Activated CD4-positive, alpha-beta T cell treated with anti-CD3 and anti-CD28 coated beads for 24 hours (primary cell): ENCODE measurements around the gene PCP4L1.

Source experiments
- DNase-seq, 2 donors: peaks; one replicate each; pipeline ENCODE4 v3.0.0-alpha.2; 2020; ENCODE audit warnings: low read depth in 2 of 2

Gene PCP4L1

DNA sequence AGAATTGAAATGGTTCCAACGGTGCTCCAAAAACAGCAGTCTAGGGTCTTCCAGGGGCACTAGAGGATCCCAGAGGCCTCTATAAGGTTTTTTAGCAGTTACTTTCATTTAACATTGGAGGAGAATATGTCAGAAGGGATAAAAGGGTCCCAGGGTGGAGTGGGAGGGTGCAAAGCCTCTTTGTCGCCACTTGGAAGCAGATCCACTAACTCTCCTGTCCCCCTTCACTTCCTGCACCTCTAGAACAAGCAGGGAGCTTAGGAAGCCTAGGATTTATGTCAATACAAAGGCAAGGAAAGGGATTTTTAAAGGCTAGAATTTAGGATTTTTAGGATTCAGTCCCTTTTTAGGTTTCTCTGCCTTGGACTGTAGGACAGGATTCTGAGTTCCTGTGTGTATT lies 8.3 kb downstream of the PCP4L1 start:
- DNase-seq, result no peak

DNA sequence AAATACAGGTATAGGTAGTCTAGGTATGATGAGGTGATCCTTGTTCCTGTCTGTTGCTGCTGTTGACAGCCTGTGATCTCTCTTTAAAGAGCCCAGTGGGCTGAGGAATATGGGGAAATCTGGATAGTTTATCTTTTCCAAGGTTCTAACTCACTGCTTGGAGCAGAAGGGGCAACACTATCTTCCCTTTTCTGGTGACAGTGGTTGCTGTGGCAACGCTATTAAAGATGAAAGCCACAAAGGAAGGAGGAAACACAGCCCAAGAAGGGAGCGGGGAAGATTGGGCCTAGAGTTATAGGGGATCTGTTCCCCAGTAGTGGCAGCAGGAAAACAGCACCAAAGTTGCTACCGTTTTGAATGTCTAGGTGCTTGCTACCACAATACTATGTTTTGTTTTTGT lies 8.8 kb downstream of the PCP4L1 start:
- DNase-seq, result no peak

DNA sequence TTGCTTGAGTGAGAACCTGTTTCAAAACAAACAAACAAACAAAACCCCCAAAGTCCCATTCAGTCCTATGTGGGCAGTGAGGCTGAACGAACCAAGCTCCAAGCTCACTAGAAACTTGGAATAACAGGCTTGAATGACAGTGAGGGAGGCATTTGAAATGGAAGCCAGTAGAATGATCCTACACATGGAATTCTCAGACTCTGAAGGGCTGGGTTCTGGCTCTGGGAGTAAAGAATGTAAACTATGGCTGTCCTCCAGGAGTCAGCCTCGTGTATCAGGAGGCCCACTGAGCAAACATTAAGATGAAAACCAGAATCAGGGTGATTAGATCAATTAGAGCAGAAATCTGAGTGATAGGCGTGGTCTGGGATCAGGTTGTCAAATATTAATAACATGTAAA lies 14.9 kb downstream of the PCP4L1 start:
- DNase-seq, result no peak

DNA sequence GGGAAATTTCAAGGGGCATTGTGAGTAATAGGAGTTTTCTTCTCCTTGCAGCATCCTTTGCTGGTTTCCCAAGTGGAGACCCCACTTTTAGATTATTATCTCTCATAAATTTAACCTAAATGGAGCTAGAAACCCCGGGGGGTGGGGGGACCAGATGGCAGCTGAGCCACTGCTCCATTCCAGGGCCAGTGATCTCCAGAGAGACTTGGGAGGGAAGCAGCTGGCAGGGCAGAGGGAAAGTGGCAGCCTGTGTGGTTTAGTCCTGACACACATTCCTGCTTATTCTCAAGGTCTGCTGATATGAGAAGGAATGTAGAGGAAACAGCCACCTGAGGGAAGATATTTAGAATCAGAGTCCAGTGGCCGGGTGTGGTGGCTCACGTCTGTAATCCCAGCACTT lies 16.3 kb downstream of the PCP4L1 start:
- DNase-seq, result no peak

DNA sequence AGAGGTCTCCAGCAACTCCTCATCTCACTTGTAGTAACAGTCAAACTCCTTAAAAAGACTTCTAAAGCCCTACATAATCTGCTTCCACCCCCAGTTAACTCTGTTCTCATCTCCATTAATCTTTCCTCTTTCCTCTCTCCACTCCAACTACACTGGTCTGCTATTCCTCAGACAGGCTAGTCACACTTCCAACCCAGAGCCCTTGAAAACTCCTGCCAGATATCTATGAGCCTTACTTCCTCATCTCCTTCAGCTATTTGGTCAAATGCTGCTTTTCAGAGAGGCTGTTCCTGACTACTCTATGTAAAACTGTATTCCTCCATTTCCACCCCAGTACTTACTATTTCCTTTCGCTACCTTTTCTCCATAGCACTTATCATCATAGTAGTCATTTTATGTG lies 24.4 kb downstream of the PCP4L1 start:
- no peak for DNase-seq

DNA sequence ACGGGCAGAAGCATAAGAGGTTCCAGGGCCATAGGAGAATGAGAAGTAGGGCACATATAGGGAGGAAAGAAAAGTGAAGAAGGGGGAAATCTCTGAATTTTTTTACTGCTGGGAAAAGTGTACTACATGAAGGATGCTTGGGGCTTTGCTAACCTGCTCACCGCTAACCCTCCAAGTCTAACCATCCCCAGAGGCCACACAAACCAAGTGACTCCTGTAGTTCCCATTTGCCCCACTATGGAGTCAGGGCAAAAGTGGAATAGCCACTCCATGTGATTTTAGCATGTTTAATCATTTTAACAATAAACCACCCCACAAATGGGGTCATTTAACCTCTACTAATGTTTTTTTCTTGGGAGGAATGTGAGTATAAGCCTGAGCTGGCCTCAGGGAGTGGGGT lies 26.6 kb downstream of the PCP4L1 start:
- DNase-seq, result no peak

DNA sequence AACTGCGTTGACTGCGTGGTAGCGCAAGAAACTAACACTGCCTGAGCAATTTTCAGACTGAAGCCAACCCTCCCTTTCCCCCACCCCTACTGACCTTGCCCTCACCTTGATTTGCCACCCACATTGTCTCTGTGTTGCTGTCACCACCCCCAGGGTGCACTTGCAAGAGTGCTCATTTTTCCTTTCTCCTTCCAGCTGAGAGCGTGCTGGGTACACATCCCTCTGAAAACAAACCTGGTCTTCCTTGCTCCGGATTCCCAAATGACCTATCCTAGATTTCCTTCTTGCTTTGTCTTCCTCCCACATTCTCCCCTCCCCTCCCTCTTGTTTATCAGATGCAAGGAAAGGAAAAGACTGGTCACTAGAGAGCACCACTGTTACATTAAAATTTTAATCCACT lies 27.0 kb downstream of the PCP4L1 start:
- no peak for DNase-seq

DNA sequence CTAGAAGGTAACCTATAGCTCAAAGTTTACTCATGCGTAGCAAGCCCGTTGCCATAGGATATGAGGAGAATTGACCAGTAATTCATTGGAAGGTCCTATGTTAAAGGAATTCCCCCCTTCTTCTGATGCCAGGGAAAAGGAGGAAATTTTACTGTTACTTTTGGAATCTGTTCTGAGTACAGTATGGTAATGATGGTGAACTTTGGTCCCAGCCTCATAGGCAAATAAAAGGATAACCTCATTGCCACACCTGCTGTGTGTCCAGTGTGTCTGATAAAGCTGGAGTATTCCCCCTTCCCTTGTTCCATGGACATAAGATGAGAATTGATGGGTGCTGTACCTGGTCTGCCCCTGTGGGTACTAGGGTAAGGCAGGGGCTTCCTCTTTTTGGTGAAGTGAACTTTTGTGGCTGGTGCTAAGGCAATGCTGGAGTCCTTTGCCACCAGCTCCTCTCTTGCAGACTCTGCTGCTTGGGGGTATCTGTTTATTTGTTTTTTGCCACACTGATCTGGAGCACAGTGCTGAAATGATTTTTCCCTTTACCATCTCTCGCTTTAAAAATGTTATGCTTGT lies 29.0 kb downstream of the PCP4L1 start:
- DNase-seq, result no peak

DNA sequence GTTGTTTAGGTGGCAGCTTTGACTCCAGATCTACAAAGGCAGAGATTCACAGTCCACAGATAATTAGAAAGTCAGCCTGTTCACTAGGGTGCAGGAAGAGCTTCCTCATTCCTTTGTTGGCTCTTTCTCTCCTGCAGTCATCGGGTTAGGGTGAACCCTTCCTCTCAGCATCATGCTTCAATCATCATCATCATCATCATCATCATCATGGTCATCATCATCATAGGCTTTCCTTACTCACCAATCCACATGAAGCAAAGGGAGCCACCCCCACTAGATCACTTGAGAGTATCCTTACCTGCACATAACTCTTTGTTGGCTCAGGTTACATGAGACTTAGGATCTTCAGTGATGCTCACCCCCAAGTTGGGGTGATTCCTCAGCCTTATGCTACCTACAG lies 32.2 kb downstream of the PCP4L1 start:
- DNase-seq, result no peak

DNA sequence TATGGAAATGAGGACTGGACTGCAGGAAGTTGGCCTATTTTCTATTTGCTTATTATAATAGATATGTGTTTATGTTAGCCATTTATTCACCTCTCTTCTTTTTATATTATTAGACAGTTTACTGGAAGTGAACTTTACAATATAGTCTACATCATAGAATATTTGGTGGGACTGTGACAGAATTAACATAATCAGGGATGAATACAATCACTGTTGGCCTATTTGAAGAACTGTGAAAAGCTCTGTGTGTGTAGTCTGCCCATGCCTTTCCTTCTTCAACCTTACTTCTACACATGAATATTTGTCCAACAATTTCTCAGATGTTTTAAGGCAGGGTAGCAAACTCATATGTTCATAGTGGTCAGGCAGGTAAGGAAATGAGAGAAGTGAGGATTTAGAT lies 38.9 kb downstream of the PCP4L1 start:
- no peak for DNase-seq

DNA sequence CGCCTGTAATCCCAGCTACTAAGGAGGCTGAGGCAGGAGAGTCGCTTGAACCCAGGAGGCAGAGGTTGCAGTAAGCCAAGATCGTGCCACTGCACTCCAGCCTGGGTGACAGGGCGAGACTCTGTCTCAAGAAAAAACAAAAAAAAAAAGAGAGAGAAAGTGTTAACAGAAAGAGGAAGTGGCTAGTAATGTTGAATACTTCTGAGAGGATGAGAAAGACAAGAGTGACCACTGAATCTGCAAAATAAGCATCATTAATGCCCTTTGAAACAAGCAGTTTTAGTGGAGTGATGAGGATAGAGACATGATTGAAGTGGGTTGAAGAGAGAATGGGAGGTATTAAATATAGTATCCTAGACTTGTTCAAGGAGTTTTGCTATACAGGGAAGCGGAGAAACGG lies 39.6 kb downstream of the PCP4L1 start:
- DNase-seq, result no peak

DNA sequence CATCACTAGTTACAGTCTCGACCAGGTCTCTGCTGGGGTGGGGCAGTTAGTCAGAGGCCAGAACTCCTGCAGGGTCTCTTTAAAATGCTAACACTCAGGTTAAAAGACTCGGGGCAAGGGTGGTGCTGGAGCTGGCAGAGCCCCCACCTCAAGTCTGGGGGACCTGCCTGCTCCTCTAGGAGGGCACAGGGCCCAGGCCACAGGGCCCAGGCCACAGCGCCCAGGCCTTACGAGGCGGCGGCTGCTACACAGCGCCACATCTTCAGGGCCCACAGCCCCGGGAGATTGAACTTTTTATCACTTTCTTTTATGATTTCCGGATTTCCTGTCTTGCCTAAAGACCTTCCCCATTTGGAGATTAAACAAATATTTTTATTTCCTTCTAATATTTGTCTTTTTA lies 40.8 kb downstream of the PCP4L1 start:
- DNase-seq, result no peak

DNA sequence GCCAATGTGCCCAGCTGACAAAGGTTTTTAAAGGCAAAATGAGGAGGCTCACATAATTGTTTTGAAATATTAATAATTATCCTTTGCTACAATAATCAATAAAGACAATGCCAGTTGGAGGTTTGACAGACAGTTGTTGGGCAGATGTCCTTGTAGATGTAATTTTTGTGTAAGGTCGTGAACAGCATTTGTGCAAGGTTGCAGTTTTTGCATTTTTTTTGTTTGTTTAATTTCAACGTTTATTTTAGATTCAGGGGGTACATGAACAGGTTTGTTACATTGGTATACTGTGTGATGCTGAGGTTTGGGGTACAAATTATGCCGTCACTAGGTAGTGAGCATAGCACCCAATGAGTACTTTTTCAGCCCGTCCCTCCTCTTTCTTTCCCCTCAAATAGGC lies 41.9 kb downstream of the PCP4L1 start:
- no peak for DNase-seq

DNA sequence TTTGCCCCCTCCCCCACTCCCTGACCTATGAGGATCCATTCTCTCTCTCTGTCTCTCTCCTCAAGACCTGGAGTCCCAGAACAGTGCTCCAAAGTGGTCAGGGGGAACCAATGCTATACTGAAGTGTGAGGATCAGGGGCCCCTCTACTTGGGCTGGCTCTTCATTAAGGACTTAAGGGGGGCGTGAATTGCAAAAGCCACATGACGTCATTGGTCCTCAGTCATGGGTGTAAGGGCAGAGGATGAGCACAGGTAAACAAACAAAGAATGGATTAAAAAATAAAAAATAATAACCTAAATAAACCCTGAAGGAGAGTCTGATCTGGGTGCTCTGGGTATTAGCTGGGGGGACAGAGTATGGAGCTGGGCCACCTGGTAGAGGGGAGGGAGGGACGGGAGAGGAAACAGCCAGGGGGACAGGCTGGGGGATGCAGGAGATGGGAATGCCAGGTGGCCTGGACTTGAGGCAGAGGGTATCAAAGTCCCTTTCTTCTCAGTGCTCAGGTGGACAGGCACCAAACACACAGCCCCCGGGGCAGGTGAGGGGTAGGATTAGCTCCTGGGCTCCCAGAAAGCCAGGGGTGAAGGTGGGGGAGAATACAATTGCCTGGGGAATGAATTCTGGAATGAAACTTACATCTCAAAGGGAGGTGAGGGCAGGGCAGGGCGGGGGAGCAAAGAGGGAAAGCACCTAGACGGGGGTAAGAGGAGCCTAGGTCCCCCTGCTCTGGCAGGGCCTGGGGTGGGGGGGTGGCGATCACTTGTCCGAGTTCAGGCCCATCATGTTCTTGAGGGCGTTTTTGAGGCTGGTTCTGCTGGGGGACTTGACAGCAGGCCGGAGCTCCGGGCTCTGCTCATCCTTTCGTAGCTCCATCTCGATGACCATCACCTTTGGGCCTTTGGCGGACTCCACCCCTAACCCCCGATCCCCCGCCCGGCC lies 46.7 kb downstream of the PCP4L1 start:
- DNase-seq, result no peak

DNA sequence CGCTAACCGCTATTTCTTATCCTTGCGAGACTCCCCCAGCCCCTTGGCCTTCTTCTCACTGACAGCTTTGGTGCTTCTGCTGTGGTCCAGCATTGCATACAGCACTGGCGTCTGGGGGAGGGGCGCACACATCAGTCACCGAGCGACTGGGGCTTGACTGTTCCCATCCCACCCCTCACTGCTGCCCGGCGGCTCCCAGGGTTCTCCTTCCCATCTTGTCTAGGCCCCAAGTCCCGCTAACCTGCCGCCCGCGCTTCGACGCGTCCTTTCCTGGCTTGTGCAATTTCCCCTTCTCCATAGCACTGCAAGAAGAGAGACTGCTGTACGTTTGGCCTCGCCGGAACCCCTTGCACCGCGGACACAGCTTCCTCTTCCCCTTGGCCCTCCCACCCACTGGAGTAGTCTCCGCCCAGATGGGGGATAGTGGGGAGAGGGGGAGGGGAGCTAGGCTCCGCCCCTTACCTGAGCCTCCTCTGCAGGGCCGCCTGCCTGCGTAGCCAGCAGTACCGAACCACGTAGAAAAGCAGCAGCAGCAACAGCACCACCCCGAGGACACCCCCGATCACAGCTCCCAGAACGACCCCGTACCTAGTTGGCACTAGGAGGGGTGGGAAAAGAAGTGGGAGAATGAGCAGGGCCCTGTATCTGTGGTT lies 47.4 kb downstream of the PCP4L1 start:
- DNase-seq, result peak; percentile 67 to 71

DNA sequence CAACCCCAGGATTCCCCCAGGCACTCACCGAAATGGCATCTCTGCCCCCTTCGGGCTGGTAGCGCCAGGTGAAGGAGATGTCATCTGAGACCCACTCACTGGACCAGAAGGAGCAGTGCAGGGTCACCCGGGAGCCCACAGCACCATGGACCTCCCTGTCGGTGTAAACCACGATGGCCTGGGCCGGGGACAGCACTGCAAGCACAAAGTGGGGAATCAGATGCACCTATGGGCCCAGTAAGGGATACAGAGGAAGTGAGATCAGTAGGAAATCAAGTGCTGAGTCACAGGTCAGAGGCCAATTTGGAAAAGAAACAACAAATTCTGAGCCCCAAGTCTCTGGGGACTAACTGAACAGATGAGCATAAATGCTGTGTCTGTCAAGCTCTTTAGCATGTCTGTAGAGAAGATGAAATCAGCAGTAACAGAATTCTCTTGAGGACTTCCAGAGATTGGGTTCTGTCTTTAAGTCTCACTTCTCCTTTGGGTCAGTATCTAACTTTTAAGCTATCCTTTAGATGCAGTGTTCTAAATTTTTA lies 48.8 kb downstream of the PCP4L1 start:
- DNase-seq, result no peak

DNA sequence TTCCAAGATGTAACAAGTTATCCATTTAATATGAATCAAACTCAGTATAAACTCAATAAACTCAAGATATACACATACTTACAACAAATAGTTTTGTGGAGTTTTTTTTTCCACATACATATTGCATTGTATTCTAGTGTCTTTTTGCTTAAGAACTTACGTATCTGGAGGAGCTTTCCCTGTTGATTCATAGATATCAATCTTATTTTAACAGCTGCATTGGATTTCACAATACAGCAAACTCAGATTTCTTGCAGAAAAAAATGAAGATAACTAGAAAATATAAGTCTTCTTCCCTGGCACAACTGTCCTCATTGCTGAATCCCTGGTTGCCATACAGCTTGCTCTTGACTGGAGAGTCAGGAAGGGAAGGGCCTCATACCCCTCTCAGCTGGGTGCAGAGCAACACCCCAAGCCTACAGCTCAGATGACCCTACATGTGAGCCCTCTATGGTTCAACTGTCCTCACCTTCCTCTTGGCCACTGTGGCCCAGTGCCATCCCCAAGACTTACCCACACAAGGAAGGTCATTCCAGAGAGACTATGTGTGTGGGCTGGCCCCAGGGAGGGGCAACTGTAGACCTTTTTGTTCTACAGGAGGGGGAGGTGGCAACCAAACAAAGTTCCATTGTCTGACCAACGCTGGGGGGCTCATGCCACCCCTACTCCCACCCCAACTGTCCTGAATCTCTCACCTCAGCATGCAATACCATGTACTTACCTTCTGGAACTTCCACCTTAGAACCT lies 49.5 kb downstream of the PCP4L1 start:
- DNase-seq, result no peak

DNA sequence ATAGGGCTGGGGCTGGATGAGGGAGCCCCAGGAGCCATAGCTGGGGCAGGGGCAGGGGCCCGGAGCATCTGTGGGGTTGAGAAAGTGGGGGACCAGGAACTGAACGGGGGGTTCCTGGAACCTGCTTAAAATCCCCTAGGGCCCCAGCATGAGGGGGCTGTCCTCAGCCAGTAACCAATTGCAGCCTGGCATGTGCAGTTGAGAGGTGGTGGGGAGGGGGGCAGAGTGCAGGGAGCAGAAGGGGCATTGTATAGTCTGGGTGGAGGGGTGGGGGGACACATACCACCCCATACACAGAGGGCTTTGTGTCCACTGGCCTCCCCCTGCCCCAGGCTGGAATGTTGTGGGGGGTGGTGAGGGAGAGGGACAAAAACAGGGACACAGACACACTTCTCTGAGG lies 51.3 kb downstream of the PCP4L1 start, which contains the start of gene MPZ:
MPZ (minus strand) TSS at position 101 of the 400 bp plus-strand sequence; CDS start at position 38, 63 bp downstream.
- no peak for DNase-seq

DNA sequence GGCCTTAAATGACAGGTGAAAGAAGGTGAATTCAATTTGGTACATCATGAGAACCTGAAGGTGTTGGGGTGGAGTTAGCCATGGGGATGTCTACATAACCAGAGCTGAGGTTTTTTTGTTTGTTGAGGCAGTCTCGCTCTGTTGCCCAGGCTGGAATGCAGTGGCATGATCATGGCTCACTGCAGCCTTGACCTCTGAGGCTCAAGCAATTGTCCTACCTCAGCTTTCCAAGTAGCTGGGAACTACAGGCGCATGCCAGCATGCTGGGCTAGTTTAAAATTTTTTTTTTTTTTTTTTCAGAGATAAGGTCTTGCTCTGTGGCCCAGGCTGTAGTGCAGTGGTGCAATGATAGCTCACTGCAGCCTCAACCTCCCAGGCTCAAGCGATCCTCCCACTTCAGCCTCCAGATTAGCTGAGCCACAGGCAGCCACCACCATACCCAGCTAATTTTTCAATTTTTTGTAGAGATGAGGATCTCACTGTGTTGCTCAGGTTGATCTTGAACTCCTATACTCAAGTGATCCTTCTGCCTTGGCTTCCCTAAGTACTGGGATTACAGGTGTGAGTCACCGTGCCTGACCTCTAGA lies 53.1 kb downstream of the PCP4L1 start:
- no peak for DNase-seq

DNA sequence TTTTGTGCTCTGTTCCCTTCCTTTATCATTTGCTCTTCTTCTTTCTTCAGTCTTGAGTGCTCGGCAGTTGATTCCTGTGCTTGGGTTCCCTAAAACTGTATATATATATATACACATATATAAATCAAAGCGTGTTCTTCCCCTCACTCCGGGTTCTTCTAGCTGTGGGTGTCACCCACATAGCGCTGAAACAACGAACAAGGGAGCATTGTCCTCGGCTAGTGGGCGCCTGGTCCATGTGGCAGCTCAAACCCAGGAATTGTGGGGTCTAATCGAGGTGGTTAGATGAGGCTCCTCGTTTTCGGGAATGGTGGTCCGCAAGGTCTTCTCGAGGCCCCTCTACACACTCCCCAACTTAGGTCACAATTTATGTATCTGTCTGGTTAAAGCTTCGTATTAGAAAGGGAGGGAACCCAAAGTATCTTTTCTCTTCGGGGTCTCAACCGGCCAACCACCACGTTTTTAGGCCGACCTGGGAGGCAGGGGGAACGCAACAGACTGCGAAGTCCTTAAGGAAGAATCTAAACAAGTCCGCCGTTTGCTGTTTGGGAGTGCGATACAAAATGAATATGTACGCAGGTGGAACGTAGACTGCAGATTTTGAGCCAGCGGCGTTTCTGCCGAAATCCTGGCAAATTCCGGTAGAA lies 55.1 kb downstream of the PCP4L1 start:
- DNase-seq, result no peak
